Pancreas (tissue), 10 donors: ENCODE measurements around the gene ANKS6. TPM values are rescaled to one million over a fixed set of nuclear protein-coding genes. Genes with fewer than 3 reads are reported as not detected.
"Not testable (repeated sequence)": the region's sequence is repeated elsewhere in the genome, so short reads cannot be mapped to it uniquely, and the experiment has no call there.

Experiments
- ATAC-seq, 4 donors: fragments of 200-7000 bp; cut with Tn5 transposase; one replicate each; pipeline versions ENCODE4 v1.8.0 to v1.9.1; 2020; ENCODE audit warnings: mild to moderate bottlenecking in 4 of 4, moderate library complexity in 4 of 4
- DNase-seq, 6 donors: peaks; one replicate each; pipeline ENCODE4 v3.0.0-alpha.2; 2020
- FAIRE-seq: peaks from 2 replicates; lab custom pipeline; 2012; peaks lifted over from hg19 to GRCh38; lab: Jason Lieb, UNC
- H3K27ac ChIP-seq, 4 donors: fragments of 200-600 bp; sonication (generic); 1 replicate in 3 of 4; 2 replicates in 1 of 4; pipeline versions ENCODE4 v1.5.0 to v1.8.0; 2020
- H3K27me3 ChIP-seq, 4 donors: fragments of 200-600 bp; one replicate each; pipeline ENCODE4 v1.8.0; 2021
- H3K36me3 ChIP-seq, 3 donors: fragments of 200-600 bp; sonication (generic) in 1 of 3; one replicate each; pipeline versions ENCODE4 v1.5.0 to v1.8.0; 2020 to 2021
- H3K4me1 ChIP-seq, 3 donors: fragments of 200-600 bp; one replicate each; pipeline ENCODE4 v1.8.0; 2021
- H3K4me3 ChIP-seq, 4 donors: fragments of 200-600 bp; sonication (generic) in 2 of 4; one replicate each; pipeline versions ENCODE4 v1.5.0 to v1.8.0; 2020 to 2021
- H3K9me3 ChIP-seq, 4 donors: fragments of 200-600 bp; one replicate each; pipeline ENCODE4 v1.8.0; 2021
- CTCF ChIP-seq, 4 donors: fragments of 200-600 bp; sonication (generic) in 3 of 4; IDR thresholded peaks; one replicate each; pipeline versions ENCODE4 v1.5.0 to v1.8.0; 2021; ENCODE audit warnings: antibody characterized with exemption in 4 of 4
- WGBS, 2 donors: extraction: QIAGEN DNeasy Blood & Tissue Kit; methylation state at CpG; one replicate each; pipeline ENCODE4 v1.1.7; 2013; 5-methylcytosine and 5-hydroxymethylcytosine counted together
- intact Hi-C, 3 donors: fragments of 100-400 bp; cut with DNase I; formaldehyde crosslinking; loops; one replicate each; pipeline versions ENCODE4 v1.11.1 to v1.14.2; 2022
- polyA plus RNA-seq, 2 donors: library from polyadenylated mRNA; stranded (reverse); fragments of 200-250 nt; gene quantifications; one replicate each; pipeline ENCODE4 v1.2.3, GENCODE V29; 2013
- total RNA-seq, 6 donors: library from RNA; stranded (reverse); fragmentation: NEBNext Ultra II Directional in 4 of 6; extraction: Animal tissue kit (Norgen Biotek cat#: 25700) in 4 of 6; gene quantifications; one replicate each; pipeline versions ENCODE4 v1.2.1 to v1.2.4, GENCODE V29; 2021 to 2023
- donor health status: healthy with polysubstance abuse.
- donor health status: DM: no; HTN: no; CAD: no; lungs with moderate emphysema.
- donor health status: DM: no; HTN: no; CAD: no.
- donor health status: control.
- donor health status: control.
- donor health status: Bipolar disorder and iron deficiency.
- donor health status: DM: yes; HTN: yes; CAD: no.
- donor health status: DM: no; HTN: no; CAD: no.
- donor health status: DM: no; HTN: no; CAD: no.
- donor health status: DM: yes; HTN: yes; CAD: no.

The ANKS6 gene
- total and polyA plus RNA-seq, 8 donors = 10.6 to 20.6 (median 12.3) TPM

- no peaks in the 10 kb centered on the region for H3K9me3 ChIP-seq
- WGBS, 2 donors = 56 to 64% methylated on average over 7 of the region's 7 CpGs
- H3K4me3 ChIP-seq = no peak overlapping the region
- no peak overlapping the region for H3K27ac ChIP-seq
- no peaks in the 10 kb centered on the region for H3K4me1 ChIP-seq
- no peak for FAIRE-seq
- DNase-seq = no peak
- no peaks in the 10 kb centered on the region for H3K27me3 ChIP-seq
- TF ChIP-seq CTCF (IDR thresholded peaks at IDR 0.05) = no peak
- intact Hi-C loops = no loop called here
- no peaks in the 10 kb centered on the region for H3K36me3 ChIP-seq
- ATAC-seq = peak in 1 of 4 donors; percentile 70
Observed at GRCh38 chr9:98686961-98687855, 109.1 kb downstream of the ANKS6 start.

GRCh38 chr9:98684816-98685215 lies 111.5 kb downstream of the ANKS6 start:
- H3K4me1 ChIP-seq, H3K27me3 ChIP-seq, FAIRE-seq, DNase-seq, H3K9me3 ChIP-seq, intact Hi-C loops, H3K27ac ChIP-seq, H3K4me3 ChIP-seq, H3K36me3 ChIP-seq, ATAC-seq: not testable (repeated sequence)
- 79 to 85% methylated on average over 2 of the region's 2 CpGs for WGBS, 2 donors

Other genes starting within 250 kb of the ANKS6 start
- gene GABBR2, start 87.6 kb downstream of the ANKS6 start, total RNA-seq = under 1 TPM in 3 of 6 donors, not detected in 3; 0.04 to 0.14 (median 0.09) TPM
- under 1 TPM in 1 of 2 donors, not detected in 1; 0.04 TPM for gene GABBR2, start 87.6 kb downstream of the ANKS6 start, polyA plus RNA-seq
- gene GALNT12, start 11.1 kb upstream of the ANKS6 start, total RNA-seq = 10 to 100 TPM in 3 of 6 donors, 1 to 10 TPM in 3; 8.7 to 12.2 (median 10.1) TPM
- gene GALNT12, start 11.1 kb upstream of the ANKS6 start, polyA plus RNA-seq = 1 to 10 TPM; 4.2 to 7.3 TPM
- gene COL15A1, start 147.4 kb upstream of the ANKS6 start, total RNA-seq = 10 to 100 TPM in 4 of 6 donors, 1 to 10 TPM in 2; 9.4 to 43.4 (median 19.4) TPM
- gene COL15A1, start 147.4 kb upstream of the ANKS6 start, polyA plus RNA-seq = 1 to 10 TPM; 6.7 to 7.0 TPM